Heart left ventricle (tissue), 16 donors: Measurements from ENCODE around the gene MMP17. TPM values are rescaled to one million over a fixed set of nuclear protein-coding genes. Genes with fewer than 3 reads are reported as not detected.
A peak's percentile ranks its signal among the peaks of the same experiment; 100 is the strongest.

Source experiments
- ATAC-seq, 4 donors: fragments of 200-7000 bp; cut with Tn5 transposase; one replicate each; pipeline ENCODE4 v1.9.1; 2020 to 2022; ENCODE audit warnings: moderate library complexity in 4 of 4, mild to moderate bottlenecking in 3 of 4, moderate number of reproducible peaks in 1 of 4
- DNase-seq, 5 donors: peaks; one replicate each; pipeline ENCODE4 v3.0.0-alpha.2; 2020
- H3K27ac ChIP-seq, 12 donors: fragments of 200-600 bp; sonication (generic) in 4 of 12; one replicate each; pipeline versions ENCODE4 v1.5.0 to v1.8.0; 2016 to 2022; ENCODE audit warnings: mild to moderate bottlenecking in 2 of 12
- H3K27me3 ChIP-seq, 9 donors: fragments of 200-600 bp; sonication (generic) in 2 of 9; one replicate each; pipeline versions ENCODE4 v1.5.1 to v1.8.0; 2016 to 2022; ENCODE audit warnings: mild to moderate bottlenecking in 3 of 9
- H3K36me3 ChIP-seq, 9 donors: fragments of 200-600 bp; sonication (generic) in 2 of 9; one replicate each; pipeline versions ENCODE4 v1.5.0 to v1.8.0; 2018 to 2022; ENCODE audit warnings: mild to moderate bottlenecking in 2 of 9
- H3K4me1 ChIP-seq, 12 donors: fragments of 200-600 bp; sonication (generic) in 4 of 12; one replicate each; pipeline versions ENCODE4 v1.5.0 to v1.8.0; 2016 to 2022; ENCODE audit warnings: mild to moderate bottlenecking in 3 of 12
- H3K4me3 ChIP-seq, 12 donors: fragments of 200-600 bp; sonication (generic) in 4 of 12; one replicate each; pipeline versions ENCODE4 v1.5.0 to v1.8.0; 2017 to 2022; ENCODE audit warnings: mild to moderate bottlenecking in 9 of 12, moderate library complexity in 4 of 12
- H3K9me3 ChIP-seq, 12 donors: fragments of 200-600 bp; sonication (generic) in 4 of 12; one replicate each; pipeline versions ENCODE4 v1.5.0 to v1.8.0; 2016 to 2022; ENCODE audit warnings: mild to moderate bottlenecking in 1 of 12
- CTCF ChIP-seq, 12 donors: fragments of 200-600 bp; sonication (generic) in 4 of 12; IDR thresholded peaks; one replicate each; pipeline versions ENCODE4 v1.5.0 to v1.8.0; 2018 to 2022; ENCODE audit warnings: antibody characterized with exemption in 12 of 12, mild to moderate bottlenecking in 5 of 12
- POLR2A ChIP-seq, 2 donors: fragments of 450-650 bp; IDR thresholded peaks; one replicate each; pipeline ENCODE4 v1.6.1; 2017; ENCODE audit warnings: antibody characterized with exemption in 2 of 2, mild to moderate bottlenecking in 2 of 2, moderate library complexity in 2 of 2
- WGBS, 4 donors: extraction: QIAGEN DNeasy Blood & Tissue Kit in 2 of 4; methylation state at CpG; one replicate each; pipeline versions ENCODE4 v1.1.5 to v1.1.7; 2013 to 2018; 5-methylcytosine and 5-hydroxymethylcytosine counted together
- intact Hi-C, 10 donors: fragments of 100-400 bp; cut with DNase I; formaldehyde crosslinking; loops; one replicate each; pipeline versions ENCODE4 v1.11.1 to v1.14.2; 2022
- polyA plus RNA-seq, 2 donors: library from polyadenylated mRNA; stranded (reverse); fragments of 200-250 nt; gene quantifications; one replicate each; pipeline ENCODE4 v1.2.3, GENCODE V29; 2013
- total RNA-seq, 9 donors: library from RNA; depleted of rRNA in 2 of 9; stranded (reverse); fragments of >200 nt in 2 of 9; fragmentation: NEBNext Ultra II Directional in 3 of 9; extraction: Animal tissue kit (Norgen Biotek cat#: 25700) in 3 of 9; gene quantifications; one replicate each; pipeline versions ENCODE4 v1.1.0 to v1.2.4, GENCODE V29; 2016 to 2023
- donor health status: ischemic (EF 13 %, LVEDD 7.1; RV severe dilation, severe dysfunction).
- donor health status: healthy with polysubstance abuse.
- donor health status: DM: no; HTN: yes; CAD: no.
- donor health status: DM: no; HTN: no; CAD: no.
- donor health status: ischemic (EF 25% LVEDD 6.9; RV normal size, moderate dysfunction).
- donor health status: ischemic (EF 25% LVEDD 5.7; RV mildly dilated, moderate dysfunction).
- donor health status: healthy.
- donor health status: DM: yes; HTN: yes; CAD: no.
- donor health status: ischemic (EF 35%, LVEDD 5.7; RV mildly dilated, moderate dysfunction).
- donor health status: nonischemic (EF 11% LVEDD 7.7; RV severe dilation, severe dysfunction).
- donor health status: DM: yes; HTN: yes; CAD: no.
- donor health status: PGD.
- donor health status: ischemic (EF 29% LVEDD 5.4; RV normal size, mild dysfunction).
- donor health status: nonischemic (EF 23%, LVEDD 6.1; RV moderate dilation, normal function).

The MMP17 gene
- total and polyA plus RNA-seq, 11 donors, result 0.28 to 2.1 (median 1.2) TPM

- TF ChIP-seq CTCF (IDR thresholded peaks at IDR 0.05) (no peak), POLR2A (IDR thresholded peaks at IDR 0.05) (no peak)
- intact Hi-C loops, result loop anchor here in 3 of 10 donors (5.0 to 10.0 kb wide), 4 partner anchors 91 to 148 kb away; partner anchors contain the start of gene EP400 (in 2 of the 3)
These were observed 25.9 kb downstream of the MMP17 start for GRCh38 chr12:131853832-131854797.

GRCh38 chr12:131854861-131855476 is 26.8 kb downstream of the MMP17 start:
- Histone ChIP-seq H3K4me1 (peaks cover 0 to 8% (median 0%) of the 10 kb centered on the region in 12 donors), H3K27me3 (peaks cover 0 to 26% (median 6%) of the 10 kb centered on the region in 9 donors), H3K4me3 (no peak overlapping the region), H3K36me3 (no peaks in the 10 kb centered on the region), H3K9me3 (no peaks in the 10 kb centered on the region), H3K27ac (no peak overlapping the region)
- peak in 1 of 5 donors; percentile 37 for DNase-seq
- no peak for TF ChIP-seq POLR2A (IDR thresholded peaks at IDR 0.05)
- TF ChIP-seq CTCF (IDR thresholded peaks at IDR 0.05), result no peak
- no peak for ATAC-seq
- intact Hi-C loops, result loop anchor here in 3 of 10 donors (5.0 to 10.0 kb wide), 4 partner anchors 90 to 147 kb away; partner anchors contain the start of gene EP400 (in 2 of the 3)
- WGBS, 4 donors, result 76 to 86% (median 84%) methylated on average over 12 to 16 of the region's 16 CpGs

More at GRCh38 chr12:131853832-131854797, 25.9 kb downstream of the MMP17 start:
- no peak for ATAC-seq
- peaks cover 0 to 26% (median 6%) of the 10 kb centered on the region in 9 donors for H3K27me3 ChIP-seq
- H3K36me3 ChIP-seq, result no peaks in the 10 kb centered on the region
- DNase-seq, result peak in 2 of 5 donors; percentile 5 to 59
- 84 to 89% (median 86%) methylated on average over 33 to 35 of the region's 35 CpGs for WGBS, 4 donors
- no peak overlapping the region for H3K27ac ChIP-seq
- H3K4me3 ChIP-seq, result no peak overlapping the region
- peaks cover 0 to 7% (median 0%) of the 10 kb centered on the region in 12 donors for H3K4me1 ChIP-seq
- no peaks in the 10 kb centered on the region for H3K9me3 ChIP-seq

- Histone ChIP-seq H3K4me1 (peaks cover 0 to 14% (median 0%) of the 10 kb centered on the region in 12 donors), H3K36me3 (no peaks in the 10 kb centered on the region), H3K4me3 (no peak overlapping the region), H3K9me3 (no peaks in the 10 kb centered on the region), H3K27ac (no peak overlapping the region), H3K27me3 (peaks cover 0 to 26% (median 6%) of the 10 kb centered on the region in 9 donors)
- DNase-seq (peak in 1 of 5 donors; percentile 39), ATAC-seq (no peak)
- intact Hi-C loops, result loop anchor here in 2 of 10 donors (10.0 kb wide), 2 partner anchors 89 to 139 kb away; partner anchors contain the start of gene EP400 (in 1 of the 2)
- 39 to 55% (median 48%) methylated on average over 15 to 30 of the region's 30 CpGs for WGBS, 4 donors
- TF ChIP-seq CTCF (IDR thresholded peaks at IDR 0.05), result no peak
- no peak for TF ChIP-seq POLR2A (IDR thresholded peaks at IDR 0.05)
These were observed 27.4 kb downstream of the MMP17 start for GRCh38 chr12:131855521-131856142.
